NCI-H446 treated with DMSO at 0.1 percent for 48 hours (cell line): ENCODE measurements around the gene LPCAT1.

Source experiments
- DNase-seq: peaks from one replicate; lab custom pipeline; 2025; lab: John Stamatoyannopoulos, UW

LPCAT1 gene

DNA sequence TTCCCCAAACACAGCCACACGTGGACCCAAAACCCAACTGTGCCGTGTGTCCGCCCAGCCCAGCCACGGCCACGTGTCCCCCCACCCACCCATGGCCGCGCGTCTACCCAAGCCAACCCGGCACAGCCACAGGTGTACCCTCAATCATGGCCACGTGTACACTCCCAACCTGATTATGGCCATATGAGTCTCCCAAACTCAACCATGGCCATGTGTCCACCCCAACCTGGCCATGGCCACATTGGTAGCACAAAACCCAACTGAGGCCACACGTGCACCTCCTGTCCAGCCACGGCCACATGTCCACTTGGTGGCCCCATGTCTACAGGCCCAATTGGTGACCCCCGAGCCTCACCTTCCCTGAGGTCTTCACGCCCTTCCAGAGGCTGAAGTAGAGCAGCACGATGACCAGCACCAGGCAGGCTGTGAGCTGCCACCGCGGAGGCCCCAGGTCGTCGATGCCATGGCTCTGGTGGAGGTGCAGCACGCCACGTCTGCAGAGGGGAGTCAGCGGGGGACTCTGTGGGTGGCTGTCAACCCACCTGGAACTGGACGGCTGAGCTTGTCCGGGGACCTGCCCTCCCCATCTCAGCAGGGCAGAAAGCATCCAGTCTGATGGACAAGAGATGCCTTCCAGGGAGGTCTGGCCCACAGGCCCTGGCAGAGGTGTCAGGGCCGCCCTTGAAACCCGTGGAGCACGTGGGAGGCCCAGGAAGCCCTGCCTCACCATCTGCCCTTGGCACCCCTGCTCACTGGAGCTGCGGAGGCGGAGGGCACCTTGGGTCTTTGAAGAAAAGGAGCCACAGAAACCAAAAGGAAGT is 102.0 kb downstream of the LPCAT1 start:
- no peak for DNase-seq

DNA sequence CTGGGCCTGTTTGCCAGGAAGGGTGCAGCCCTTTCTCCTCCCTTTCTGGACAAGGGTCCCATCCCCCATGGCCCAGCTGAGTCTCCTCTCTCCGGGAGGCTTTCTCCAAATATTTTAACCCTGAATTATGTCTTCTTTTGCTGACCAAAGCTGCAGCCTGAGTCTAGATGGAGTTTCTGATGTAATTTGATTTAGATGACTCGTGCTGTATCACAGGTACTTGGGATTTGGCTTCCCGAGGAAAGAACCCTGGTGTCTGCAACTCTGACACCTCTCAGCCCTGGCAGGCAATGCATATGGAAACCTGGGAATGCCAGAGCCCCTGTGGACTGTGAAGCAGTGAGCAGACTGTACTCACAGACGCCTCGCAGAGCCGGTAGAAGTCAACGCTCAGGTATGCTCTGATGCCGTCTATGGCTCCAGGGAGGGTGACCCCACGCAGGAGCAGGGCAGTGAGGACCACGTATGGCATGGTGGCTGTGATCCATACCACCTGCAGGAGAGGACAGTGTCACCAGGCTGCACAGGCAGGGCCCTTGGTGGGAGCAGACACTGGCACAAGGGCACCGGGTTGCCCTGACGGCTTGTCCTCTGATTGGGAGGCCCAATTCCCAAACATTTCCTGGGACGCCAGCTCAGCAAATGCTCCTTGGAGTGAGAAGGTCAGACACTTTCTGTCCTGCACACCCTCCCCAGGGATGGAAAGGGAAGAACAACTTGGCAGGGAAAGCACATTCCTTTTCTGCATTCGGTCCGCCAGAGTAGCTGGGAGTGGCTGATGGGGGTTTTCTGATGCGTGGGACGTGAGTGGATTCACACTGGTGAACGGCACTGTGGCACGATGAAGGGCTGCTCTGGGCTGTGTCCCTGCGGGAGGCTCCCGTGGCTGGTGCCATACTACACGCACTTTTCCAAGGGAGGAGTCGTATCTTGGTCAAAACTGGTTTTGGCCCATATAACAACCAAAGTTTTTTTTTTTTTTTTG is 103.3 kb downstream of the LPCAT1 start:
- no peak for DNase-seq

DNA sequence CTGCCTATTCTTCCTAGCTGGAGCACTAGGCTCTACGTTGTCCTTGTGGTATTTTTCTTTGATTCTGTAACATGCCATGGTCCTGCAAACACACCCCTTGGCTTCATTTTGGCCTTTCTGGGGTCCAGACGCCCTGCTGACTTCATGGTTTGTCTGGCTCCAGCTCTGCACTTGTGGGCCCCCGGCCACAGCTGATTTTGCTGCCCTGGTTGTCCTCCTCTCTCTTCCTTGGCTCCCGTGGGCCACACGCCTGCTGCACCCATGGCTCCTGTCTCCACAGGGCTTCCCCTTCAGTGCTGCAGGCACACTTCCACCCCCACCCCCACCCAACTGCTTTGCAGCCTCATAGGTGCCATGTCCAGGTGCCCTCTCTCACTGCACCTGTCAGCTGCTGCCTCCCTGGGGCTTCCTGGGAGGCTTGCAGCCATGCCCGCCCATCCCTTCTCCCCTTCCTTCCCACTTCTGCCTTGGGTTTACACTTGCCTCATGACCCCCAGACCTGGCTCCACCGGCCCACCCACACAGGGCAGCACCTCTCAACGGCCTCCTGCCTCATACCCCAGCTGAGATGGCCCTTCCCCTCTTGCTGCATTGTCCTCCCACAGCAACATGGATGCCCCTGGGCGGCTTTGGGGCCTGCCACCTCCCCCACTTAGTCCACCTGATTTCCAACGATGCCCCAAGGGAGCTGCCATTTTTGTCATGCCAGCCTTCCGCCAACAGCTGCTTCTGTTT is 104.1 kb downstream of the LPCAT1 start:
- DNase-seq: no peak

- no peak for DNase-seq
Measured at GRCh38 chr5:1418921-1419280, 104.9 kb downstream of the LPCAT1 start.

DNA sequence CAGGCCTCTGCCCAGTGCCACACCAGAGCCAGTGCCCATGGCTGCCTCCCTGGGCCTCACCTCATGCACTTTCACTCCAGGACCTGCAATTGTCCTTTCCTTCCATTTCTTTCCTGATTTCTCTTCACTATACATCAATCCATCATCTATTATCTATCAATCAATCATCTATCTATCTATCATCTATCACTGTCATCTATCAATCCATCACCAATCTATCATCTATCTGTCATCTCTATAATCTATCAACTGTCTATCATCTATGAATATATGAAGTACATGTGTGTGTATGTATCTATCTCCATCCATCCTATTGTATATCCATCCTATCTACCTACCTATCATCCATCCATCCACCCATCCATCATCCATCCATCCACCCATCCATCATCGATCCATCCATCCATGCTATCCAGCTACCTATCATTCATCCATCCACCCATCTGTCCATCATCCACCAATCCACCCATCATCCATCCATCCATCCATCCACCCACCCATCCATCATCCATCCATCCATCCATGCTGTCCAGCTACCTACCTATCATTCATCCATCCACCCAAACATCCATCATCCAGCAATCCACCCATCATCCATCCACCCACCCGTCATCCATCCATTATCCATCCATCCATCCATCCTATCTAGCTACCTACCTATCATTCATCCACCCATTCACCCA is 105.4 kb downstream of the LPCAT1 start:
- DNase-seq: no peak

DNA sequence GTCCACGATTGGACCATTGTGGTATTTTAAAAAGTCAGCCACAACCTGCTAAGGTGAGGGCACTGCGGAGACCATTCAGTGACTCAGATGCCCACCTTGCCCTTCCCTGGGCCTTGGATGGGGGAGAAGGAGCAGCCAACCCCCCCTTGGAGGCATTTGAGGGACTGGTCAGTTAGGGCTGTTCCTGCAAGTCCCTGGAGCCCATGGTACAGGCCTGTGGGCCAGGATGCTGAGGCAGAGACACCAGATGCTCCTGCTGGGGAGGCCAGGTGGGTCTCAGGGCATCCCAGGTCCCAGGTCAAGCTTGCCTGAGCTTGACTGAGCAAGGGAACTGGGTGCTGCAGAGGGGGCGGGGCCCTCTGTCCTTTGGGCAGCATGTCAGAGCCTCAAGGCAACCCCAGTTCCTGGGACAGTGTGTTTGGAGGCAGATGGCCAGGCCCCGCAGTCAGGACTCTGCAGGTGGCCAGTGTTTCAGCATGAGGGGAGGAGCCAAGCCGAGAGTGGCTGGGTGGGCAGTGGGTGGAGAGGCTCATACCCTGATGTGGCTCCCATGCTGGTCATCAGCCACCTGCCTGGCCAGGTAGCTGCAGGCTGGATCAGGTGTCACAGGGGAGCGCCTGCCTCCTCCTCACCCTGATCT is 106.1 kb downstream of the LPCAT1 start:
- no peak for DNase-seq

GRCh38 chr5:1416856-1417469 is 106.8 kb downstream of the LPCAT1 start:
- DNase-seq: no peak

DNA sequence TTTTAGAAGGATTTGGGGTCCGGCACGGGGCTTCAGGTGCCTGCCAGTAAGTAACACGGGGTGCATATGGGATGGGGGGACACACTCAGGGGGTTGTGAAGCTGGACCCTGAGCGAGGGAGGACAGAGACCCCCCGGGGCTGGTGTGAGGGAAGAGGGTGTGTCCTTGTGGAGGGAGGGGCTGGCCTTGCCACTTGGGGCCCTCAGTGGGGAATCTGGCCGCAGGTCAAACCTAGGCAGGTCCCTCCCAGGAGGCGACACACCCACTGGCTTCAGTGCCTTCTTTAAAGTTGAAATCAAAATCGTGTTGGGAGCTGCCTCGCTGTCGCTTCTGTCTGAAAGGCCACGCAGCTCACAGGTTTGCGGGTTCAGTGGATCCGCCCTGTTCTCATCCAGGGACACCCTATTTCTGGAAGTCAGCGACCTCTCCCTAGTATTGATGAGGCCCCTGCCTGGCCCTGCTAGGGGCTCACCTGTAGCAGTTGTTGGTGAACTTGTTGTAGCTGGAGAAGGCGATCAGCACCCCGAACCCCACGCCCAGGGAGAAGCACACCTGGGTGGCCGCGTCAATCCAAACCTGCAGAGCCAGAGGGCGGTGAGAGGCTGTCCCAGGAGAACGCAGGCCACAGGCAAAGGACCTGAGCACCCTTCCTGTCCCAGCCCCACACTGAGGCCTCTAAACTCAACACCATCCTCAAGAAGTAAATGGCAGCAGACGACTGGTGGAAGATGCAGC is 108.0 kb downstream of the LPCAT1 start:
- DNase-seq: no peak

- DNase-seq: no peak
Measured at GRCh38 chr5:1415059-1415425, 108.7 kb downstream of the LPCAT1 start.

DNA sequence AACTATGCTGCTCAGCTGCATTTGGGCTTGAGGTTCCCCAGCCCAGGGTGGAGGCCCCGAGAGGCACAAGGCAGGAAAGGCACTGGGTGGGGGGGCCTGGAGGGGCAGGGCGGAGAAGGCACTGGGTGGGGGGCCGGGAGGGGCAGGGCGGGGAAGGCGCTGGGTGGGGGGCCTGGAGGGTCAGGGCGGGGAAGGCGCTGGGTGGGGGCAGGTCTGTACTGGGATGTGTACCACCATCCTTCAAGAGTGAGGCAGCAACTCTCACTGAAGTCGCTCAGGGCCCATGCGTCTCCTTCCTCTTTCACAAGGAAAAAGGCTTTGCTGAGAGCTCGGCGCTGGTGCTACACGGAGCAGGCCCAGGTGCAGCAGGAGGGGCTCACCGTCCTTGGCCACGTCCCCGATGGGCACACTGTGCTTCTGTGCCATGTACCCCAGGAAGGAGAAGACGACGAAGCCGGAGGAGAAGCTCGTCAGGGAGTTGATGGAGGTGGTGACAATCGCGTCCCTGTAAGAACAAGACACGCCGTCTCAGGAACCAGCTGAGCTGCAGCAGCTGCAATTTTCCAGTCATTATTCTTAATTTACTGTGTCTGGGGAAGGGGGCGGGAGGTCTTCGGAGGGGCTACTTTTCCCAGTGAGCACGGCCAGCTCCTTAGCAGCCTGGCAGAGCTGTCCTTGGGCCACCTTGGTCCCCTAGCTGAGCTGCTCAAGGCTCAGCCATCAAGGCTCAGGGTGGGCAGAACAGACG is 109.3 kb downstream of the LPCAT1 start:
- DNase-seq: no peak

DNA sequence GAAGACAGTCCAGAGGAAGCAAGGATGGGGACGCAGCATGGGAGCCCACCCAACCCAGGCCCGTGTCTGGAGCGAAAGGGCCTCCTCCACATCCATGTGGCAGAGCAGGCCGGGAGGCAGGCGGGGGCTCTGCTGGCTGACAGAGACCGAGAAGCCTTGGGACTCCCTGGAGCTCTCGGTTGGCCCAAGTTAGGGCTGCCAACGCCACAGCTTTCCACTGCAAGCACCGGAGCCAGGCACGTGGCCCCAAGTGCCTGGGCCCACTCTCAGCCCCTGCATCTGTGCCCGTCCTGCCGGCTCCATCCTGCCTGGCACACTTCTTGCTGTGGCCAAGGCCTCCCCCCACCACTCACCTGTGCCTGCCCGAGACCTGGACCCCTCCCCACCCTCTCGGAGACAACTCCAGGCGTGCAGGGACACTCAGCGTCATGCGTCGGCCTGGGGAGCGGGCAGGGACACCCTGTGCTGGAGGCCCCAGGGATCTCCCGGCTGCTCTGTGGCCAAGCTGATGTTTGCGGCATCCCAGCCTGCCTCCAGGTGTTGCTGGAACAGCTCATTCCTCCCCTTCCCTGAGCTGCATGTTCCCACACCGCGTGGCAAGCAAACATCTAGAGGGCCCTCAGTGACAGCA is 110.0 kb downstream of the LPCAT1 start:
- DNase-seq: no peak

DNA sequence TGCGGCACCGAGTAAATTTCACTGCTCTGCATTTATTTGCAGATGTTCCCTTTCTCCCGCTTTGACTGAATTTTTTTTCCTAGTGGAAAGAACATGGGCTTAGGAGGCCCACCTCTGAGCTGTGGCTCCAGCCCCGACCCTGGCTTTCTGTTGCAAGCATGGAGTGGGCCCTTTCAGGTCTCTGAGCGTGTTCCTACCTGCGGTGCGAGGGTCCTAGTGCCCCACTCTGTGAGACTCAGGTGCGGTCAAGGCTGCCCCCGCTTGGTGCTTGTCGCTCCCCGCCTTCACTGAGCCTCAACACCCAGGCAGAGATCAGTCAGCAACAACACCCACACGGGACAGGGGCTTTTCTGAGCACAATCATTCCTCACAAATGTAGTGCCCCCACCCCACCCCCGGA is 110.5 kb downstream of the LPCAT1 start:
- DNase-seq: no peak

DNA sequence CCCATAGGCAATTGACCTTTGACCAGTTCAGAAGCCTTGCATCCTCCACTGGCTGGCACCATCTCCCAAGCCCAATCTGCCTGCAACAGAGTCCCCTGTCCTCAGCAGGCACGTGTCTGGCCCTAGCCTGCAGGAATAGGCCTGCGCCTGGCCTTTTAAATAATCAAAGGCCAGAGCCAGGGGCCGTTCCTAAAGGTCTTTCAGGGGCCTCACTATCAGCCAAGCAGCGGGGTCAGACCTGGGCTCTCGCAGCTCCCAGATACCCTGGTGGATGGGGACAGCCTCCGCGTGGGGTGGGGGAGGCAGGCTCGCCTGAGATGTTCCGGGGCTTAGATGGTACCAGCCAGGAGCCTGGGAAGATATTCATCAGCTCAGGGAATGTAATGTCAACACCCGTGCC is 111.1 kb downstream of the LPCAT1 start:
- no peak for DNase-seq

- DNase-seq: no peak
Measured at GRCh38 chr5:1412163-1412562, 111.6 kb downstream of the LPCAT1 start.
